SW480 (cell line): ENCODE data around the gene SH2B2.
"Not testable (repeated sequence)": the region's sequence is repeated elsewhere in the genome, so short reads cannot be mapped to it uniquely, and the experiment has no call there.

Experiments used
- DNase-seq: peaks from one replicate; pipeline ENCODE4 v3.0.0-alpha.2; 2016; ENCODE audit warnings: low spot score

Gene SH2B2

DNA sequence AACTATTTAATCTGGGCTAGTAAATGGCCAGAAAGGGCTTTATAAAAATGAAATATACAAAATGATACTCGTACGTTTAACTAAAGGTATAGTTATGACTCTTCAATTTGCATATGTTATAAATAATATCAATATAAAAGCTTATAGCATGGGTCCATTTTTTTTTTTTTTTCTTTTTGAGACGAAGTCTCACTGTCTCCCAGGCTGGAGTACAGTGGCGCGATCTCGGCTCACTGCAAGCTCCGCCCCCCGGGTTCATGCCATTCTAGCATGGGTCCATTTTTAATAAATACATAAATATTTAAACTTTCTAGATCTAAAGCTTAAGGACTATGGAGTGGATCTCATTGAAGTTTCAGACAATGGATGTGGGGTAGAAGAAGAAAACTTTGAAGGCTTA is 50.3 kb downstream of the SH2B2 start:
- not testable (repeated sequence) for DNase-seq

DNA sequence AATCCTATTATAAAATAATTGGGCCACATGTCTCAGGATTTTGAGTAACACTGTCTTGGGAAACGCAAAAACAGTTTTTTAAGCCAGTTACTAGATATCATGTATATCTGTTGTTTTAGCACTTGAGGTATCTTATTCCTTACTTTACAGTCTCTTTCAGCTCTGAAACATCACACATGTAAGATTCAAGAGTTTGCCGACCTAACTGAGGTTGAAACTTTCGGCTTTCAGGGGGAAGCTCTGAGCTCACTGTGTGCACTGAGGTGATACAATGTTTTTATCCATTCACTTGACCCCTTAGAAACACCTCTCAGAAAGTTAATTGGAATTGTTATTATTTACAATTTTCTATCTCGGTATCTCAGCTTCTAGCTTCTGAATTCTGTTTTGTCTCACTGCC is 50.8 kb downstream of the SH2B2 start:
- not testable (repeated sequence) for DNase-seq

DNA sequence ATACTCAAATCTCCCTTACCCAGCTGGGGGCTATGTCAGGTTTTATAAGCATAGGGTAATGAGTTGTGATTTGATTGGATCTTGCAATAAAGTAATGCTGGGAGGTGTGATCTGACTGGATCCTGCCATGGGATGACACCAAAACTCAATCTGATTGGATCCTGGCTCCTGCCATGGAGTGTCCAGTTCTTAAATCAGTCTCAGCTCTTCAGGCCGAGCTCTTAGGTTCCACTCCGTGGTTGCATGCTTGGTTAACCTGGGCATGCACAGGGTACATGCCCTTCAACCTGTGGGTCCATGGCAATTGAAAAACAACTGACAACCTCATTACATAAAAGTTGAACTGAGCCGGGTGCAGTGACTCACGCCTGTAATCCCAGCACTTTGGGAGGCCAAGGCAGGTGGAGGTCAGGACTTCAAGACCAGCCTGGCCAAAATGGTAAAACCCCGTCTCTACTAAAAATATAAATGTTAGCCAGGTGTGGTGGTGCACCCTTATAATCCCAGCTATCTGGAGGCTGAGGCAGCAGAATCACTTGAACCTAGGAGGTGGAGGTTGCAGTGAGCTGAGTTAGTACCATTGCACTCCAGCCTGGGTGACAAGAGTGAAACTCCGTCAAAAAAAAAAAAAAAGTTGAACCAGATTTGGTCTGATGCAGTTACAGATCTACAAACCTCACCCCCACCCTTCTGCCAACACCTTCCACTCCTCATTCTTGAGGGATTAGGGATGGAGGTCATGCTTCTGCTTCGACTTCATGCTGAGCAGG is 54.1 kb downstream of the SH2B2 start:
- DNase-seq = not testable (repeated sequence)

- DNase-seq = not testable (repeated sequence)
Measured at GRCh38 chr7:102346983-102347382, 60.3 kb downstream of the SH2B2 start.

DNA sequence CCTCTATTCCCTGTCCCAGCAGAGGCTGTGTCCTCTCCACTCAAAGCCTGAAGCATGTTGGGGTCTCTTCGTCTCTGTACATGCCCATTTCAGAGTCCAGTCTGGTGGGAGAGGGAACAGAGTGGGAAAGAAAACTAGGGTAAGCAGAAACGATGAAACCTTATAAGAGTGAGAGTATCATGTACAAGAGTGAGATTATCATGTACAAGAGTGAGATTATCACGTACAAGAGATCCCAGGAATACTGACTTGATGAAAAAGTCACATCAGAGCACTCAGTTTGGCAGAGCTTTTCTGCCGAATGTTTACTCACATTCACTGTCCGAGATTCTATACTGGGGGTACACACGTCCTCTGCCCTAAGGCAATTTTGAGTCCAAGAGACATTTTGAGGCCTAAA is 69.7 kb downstream of the SH2B2 start, which contains the start of gene SPDYE6:
Gene SPDYE6 (minus strand): TSS at position 101 of the 400 bp plus-strand sequence. CDS start 421 bp downstream, outside the sequence.
- not testable (repeated sequence) for DNase-seq

GRCh38 chr7:102363549-102364393 is 77.1 kb downstream of the SH2B2 start:
- DNase-seq = peak; percentile 100

- DNase-seq = not testable (repeated sequence)
Measured at GRCh38 chr7:102364394-102364886, 77.8 kb downstream of the SH2B2 start.

DNA sequence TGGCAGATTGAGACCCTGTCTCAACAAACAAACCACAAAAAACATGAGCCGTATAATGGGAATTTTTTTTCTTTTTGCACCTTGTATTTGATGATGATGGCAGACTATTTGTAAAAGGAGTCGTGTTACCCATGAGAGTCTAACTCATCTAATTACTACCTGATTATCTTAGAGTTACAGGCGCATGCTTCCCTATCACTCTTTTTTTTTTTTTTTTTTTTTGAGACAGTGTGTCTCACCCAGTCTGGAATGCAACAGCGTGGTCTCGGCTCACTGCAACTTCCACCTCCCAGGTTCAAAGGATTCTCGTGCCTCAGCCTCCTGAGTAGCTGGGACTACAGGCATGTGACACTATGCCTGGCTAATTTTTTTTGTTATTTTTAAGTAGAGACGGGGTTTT is 78.7 kb downstream of the SH2B2 start:
- not testable (repeated sequence) for DNase-seq

DNA sequence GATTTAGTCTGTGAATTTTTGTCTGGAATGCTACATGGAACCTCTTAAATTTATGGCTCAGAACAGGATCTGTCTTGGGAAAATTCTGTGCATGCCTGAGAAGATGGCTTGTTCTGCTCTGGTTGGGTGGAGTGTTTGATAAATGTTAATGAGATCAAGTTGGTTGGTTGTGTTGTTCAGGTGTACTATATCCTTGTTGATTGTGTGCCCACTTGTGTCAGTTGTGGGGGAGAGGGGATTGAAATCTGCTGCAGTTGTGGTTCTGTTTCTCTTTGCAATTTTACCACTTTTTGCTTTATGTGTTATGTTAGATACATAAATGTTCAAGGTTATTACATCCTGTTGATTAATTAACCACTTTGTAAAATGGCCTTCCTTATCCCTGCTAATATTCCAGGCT is 83.4 kb downstream of the SH2B2 start:
- not testable (repeated sequence) for DNase-seq
